H7 (cell line): Measurements from ENCODE around the gene SHE. TPM values are rescaled to one million over a fixed set of nuclear protein-coding genes. Genes with fewer than 3 reads are reported as not detected.
A peak's percentile ranks its signal among the peaks of the same experiment; 100 is the strongest.

Experiments
- DNase-seq: peaks from one replicate; pipeline ENCODE4 v3.0.0; 2012
- H3K27me3 ChIP-seq: 2 replicates; pipeline ENCODE4 v1.6.0; 2011; ENCODE audit warnings: mild to moderate bottlenecking, low read length; ENCODE audit not compliant: control insufficient read depth, insufficient read depth
- H3K36me3 ChIP-seq: replicated peaks from 2 replicates; pipeline ENCODE4 v1.5.1; 2011; ENCODE audit warnings: low read length; ENCODE audit not compliant: control insufficient read depth, insufficient read depth
- H3K4me3 ChIP-seq: 2 replicates; pipeline ENCODE4 v1.5.1; 2011; ENCODE audit warnings: low read depth, mild to moderate bottlenecking, control low read depth, low read length, moderate library complexity; ENCODE audit not compliant: insufficient read depth
- total RNA-seq: library from RNA; depleted of rRNA; stranded (reverse); fragments of >200 nt; shearing (Covaris generic); gene quantifications from 2 replicates; pipeline ENCODE4 v1.2.3, GENCODE V29; 2014

SHE gene
- total RNA-seq, 1 experiment from 2014 or later, result 0.73 TPM

DNA sequence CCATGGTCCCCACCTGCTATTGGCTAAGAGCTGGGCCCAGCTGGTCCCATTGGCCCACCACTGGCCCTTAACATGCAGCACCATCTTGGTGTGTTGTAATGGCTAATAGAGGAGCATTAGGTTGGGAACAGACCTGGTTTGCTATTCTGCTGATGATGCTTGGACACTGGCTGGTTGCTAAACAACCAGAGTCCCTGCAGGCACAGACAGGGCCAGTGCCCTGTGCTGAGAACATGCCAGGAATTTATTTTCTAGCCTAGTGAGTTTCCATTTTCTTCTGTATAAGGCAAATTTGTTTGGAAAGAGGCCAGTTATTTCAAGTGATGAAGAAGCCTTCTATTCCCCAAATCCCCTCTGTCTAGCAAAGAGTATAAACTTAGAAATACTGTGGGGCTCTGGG, 43.1 kb downstream of the SHE start:
- no peaks in the 10 kb centered on the region for H3K27me3 ChIP-seq
- DNase-seq, result no peak
- H3K4me3 ChIP-seq, result no peak overlapping the region
- H3K36me3 ChIP-seq, result no peaks in the 10 kb centered on the region

DNA sequence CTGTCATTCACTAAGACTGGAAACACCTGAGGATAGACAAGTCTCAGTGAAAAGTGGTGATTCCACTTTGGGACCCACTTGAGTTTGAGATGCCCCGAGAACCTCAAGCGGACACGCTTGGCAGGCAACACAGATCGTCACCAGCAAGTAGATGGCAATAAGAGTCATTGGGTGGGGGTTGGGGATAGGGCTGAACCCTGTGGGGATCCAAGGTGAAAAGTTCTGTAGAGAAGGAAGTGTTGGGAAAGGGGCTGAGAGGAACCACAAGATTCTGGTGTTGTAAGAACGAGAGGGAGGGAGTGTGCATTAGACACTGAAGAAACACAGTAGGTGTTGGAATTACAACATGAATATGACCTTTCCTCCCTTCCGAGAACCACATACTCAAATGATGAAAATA, 45.6 kb downstream of the SHE start:
- no peaks in the 10 kb centered on the region for H3K36me3 ChIP-seq
- no peaks in the 10 kb centered on the region for H3K27me3 ChIP-seq
- H3K4me3 ChIP-seq, result no peak overlapping the region
- DNase-seq, result no peak

DNA sequence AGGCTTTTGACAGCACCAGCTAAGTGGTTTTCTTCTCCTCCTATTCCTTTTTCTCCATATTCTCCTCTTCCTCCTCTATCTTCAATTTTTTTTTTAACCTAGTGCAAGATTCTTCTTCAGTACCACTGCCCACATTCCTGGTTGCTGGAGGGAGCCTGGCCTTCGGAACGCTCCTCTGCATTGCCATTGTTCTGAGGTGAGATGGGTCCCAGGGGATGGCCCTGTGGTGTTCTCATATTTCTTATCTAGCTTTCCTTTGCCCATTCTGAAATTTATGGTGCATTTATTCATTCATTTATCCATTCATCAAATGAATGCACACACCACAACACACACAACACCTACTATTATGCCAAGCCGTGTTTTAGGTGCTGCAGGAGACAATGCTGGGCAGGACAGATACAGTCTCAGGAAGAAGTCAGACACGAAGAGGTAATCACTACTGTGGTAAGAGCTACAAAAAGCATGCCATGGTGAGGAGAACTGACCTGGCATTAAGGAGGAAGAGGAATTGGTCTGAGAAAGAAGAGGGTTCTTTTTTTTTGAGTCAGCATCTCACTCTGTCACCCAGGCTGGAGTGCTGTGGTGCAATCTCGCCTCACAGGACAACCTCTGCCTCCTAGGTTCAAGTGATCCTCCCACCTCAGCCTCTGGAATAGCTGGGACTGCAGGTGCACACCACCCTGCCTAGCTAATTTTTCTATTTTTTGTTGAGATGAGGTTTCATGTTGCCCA, 47.7 kb downstream of the SHE start:
- no peaks in the 10 kb centered on the region for H3K27me3 ChIP-seq
- no peak overlapping the region for H3K4me3 ChIP-seq
- no peaks in the 10 kb centered on the region for H3K36me3 ChIP-seq
- DNase-seq, result no peak

DNA sequence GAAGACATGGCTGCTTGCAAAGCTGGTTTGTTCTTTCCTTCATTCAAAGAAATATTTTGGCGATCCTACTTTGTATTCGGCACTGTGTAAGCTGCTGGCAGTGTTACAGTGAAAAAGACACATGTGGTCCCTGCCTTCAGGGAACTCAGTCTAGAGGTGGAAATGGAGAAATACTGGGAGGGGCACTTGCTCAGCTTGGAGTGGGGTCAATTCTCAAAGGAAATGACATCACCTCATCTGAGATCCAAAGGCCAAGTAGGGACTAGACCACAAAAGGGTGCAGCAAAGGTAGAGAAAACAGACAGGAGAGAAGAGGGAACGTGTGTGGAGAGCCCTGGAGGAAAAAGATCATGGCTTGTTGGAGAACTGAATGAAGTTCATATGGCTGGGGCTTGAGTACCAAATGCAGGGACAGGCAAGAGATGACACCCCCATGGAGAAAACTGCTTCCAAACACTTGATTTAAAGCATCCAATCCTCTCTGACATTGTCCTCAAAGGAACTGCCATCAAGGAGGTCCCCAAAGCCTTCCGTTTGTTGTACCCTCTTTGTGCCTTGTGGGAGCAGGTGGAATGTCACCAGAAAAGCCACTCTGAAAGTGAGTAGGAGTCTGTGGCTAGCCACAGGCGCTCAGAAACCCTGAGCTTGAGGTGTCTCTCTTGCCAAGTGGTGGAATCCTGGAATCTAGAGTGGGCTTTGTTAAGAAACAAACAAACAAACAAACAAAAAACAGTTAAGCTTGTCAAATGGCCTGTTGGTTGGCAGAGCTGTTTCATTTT, 48.4 kb downstream of the SHE start:
- no peaks in the 10 kb centered on the region for H3K36me3 ChIP-seq
- no peak for DNase-seq
- no peak overlapping the region for H3K4me3 ChIP-seq
- no peaks in the 10 kb centered on the region for H3K27me3 ChIP-seq

DNA sequence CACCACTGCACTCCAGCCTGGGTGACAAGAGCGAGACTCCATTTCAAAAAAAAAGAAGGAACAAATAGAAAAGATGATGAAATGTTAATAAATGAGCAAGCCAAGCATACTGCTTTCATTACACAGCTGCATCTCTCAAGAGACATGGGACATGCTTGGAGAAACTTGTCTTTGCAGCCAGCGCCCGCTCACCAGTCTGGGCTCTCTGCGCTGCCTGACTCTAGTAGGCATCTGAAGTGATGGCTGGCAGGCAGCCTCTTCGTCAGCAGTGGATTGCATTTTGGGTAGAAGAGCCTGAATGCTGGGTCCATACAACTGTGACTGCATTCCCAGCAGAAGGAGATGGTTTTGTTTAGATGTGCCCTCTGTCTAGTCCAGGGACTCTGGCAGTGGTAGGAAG, 49.1 kb downstream of the SHE start:
- DNase-seq, result no peak
- Histone ChIP-seq H3K36me3 (no peaks in the 10 kb centered on the region), H3K27me3 (no peaks in the 10 kb centered on the region), H3K4me3 (no peak overlapping the region)

DNA sequence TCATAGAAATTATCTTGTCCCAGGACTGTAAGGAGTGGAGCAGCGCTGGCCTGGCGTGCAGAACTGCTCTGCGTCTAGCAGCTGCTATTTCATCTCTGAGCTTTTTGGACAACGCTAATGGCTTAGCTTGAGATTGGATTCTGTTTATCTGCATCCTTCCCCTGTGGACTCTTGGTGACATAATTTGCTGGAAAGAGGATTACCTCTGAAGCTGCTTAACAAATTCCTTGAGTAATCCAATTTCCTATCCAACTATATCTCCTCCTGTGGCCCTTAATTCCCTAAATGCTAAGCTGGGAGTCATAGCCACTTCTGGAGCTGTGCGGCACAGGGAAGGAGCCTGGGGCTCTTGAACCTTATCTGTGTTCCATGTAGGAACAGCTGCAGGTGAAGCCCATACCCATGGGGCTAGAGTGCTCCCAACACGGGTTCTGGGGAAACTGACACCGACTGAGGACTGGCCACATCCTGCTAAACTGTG, 53.8 kb downstream of the SHE start:
- Histone ChIP-seq H3K27me3 (no peaks in the 10 kb centered on the region), H3K36me3 (no peaks in the 10 kb centered on the region), H3K4me3 (no peak overlapping the region)
- no peak for DNase-seq

DNA sequence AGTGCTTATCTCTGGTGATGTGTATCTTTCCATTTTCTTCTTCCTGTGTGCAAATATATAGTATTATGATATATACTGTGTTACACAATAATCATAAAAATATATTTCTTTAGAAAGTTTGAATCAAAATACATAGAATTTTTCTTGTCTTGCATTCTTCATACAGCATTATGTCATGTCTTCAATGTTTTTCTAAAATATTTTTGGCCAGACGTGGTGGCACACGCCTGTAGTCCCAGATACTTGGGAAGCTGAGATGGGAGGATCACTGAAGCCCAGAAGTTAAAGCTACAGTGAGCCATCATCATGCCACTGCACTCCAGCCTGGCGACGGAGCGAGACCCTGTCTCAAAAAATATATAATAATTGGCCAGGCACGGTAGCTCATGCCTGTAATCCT, 55.4 kb downstream of the SHE start:
- no peaks in the 10 kb centered on the region for H3K36me3 ChIP-seq
- DNase-seq, result no peak
- no peak overlapping the region for H3K4me3 ChIP-seq
- H3K27me3 ChIP-seq, result no peaks in the 10 kb centered on the region

DNA sequence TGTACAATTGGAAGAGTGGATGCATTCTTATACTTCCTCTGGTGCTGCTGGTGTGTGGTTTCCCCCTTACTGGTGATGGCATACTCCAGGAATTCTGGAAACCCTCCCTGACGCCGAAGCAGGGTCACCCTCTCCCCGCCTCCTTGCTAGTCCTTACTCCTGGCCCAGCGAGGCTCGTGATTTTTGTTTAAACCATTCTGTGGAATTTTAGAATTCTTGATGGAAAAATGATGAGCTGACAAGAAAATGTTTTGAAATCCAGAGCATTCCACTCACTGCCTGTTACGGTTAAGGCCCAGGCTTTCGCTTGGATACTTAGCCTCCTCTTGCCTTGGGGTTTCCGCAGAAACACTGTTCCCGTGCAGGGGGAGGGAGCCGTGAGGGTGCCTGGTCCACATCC, 55.9 kb downstream of the SHE start:
- H3K27me3 ChIP-seq, result no peaks in the 10 kb centered on the region; the same call in 1 of the 2 replicates
- no peak for DNase-seq

DNA sequence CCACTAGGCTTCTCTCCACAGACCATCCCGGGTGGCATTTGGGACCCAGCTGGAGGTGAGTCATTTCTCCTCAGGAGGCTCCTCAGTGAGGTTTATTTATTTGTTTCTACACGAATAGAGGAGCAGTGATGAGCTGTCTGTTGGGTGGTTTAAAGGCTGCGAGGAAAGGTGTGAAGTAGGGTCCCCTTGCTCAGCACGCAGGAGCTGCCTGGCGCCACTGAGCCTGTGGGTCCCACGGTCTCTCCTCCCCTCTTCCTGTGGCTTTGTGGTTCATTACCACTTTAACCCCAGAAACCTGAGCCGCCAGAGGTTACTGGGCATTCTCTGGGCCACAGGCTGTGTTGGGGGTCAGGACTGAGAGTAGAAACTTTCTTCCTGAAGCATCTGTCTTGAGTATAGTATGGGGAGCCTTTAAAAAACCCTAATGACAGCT, 57.2 kb downstream of the SHE start:
- Histone ChIP-seq H3K27me3 (no peaks in the 10 kb centered on the region; the same call in 1 of the 2 replicates), H3K4me3 (no peak overlapping the region), H3K36me3 (no peaks in the 10 kb centered on the region)
- no peak for DNase-seq

More for the DNA sequence above, 55.9 kb downstream of the SHE start:
- H3K4me3 ChIP-seq, result no peak overlapping the region
- H3K36me3 ChIP-seq, result no peaks in the 10 kb centered on the region

DNA sequence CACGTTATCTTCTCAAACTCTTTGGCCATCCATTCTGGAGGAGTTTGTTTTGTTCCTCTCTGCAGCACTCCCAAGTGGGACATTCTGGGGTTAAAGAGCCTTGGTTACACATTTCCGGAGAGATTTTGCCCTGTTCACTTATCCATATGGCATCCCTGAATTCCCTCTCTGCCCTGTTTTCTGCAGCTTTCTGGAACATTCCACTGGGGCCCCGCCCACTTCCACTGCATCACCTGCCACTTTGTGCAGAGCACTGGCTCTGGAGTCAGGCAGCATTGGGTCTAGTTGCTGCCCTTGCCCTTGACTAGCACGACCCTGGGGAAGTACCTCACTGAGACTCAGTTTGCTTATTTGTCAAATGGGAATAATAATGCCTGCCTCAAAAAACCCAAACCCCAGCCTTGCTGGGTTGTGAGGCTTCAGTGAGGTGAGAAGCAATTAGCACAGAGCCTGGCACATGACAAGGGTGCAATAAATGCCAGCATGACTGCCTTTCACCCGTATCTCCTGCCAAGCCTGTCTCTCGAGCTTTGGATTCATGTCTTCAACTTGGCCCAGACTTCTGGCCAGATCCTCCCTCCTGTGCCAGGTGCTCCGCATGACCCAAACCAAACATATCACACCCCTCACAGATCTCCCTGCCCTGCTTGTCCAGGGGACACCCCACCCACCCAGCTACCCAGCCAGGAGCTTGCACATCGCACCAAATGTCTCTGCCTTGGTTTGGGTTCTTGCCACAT, 58.8 kb downstream of the SHE start:
- Histone ChIP-seq H3K27me3 (no peaks in the 10 kb centered on the region; the same call in 1 of the 2 replicates), H3K4me3 (no peak overlapping the region), H3K36me3 (no peaks in the 10 kb centered on the region)
- DNase-seq, result no peak

DNA sequence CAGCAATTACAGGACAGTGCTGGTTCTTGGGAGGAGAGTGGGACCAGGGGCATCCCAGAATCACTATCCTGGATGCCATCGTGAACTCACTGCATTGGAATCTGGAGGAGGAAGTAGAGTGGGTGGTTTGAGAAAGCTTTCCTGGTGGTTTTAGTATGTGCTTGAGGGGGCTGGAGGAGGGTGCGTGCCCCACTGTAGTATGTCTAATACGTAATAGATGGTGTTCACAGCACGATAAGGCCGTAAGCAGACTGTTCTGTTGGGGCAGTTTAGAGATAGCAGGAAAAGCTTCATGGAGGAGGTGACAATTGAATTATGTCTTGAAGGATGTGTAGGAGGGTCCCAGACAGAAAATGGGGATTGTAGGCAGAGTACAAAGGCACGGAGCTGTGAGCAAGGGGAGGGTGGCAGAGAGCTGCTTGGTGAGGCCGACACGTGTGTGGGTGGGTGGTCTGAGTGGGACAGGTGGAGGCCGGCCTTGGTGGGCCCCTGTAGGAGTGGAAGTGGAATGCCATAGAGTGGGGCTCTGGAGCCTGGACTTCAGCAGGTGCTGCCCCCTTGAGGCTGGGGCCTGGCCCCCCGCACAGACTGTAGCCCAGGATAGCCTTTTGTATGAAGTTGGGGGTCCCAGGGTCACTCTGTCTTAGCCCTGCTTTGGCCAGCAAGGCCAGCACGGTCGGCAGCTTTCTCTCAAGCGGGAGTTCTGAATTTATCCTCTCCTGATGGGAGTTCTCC, 60.0 kb downstream of the SHE start:
- H3K4me3 ChIP-seq, result no peak overlapping the region
- no peaks in the 10 kb centered on the region; the same call in 1 of the 2 replicates for H3K27me3 ChIP-seq
- DNase-seq, result peak; percentile 86
- no peaks in the 10 kb centered on the region for H3K36me3 ChIP-seq

DNA sequence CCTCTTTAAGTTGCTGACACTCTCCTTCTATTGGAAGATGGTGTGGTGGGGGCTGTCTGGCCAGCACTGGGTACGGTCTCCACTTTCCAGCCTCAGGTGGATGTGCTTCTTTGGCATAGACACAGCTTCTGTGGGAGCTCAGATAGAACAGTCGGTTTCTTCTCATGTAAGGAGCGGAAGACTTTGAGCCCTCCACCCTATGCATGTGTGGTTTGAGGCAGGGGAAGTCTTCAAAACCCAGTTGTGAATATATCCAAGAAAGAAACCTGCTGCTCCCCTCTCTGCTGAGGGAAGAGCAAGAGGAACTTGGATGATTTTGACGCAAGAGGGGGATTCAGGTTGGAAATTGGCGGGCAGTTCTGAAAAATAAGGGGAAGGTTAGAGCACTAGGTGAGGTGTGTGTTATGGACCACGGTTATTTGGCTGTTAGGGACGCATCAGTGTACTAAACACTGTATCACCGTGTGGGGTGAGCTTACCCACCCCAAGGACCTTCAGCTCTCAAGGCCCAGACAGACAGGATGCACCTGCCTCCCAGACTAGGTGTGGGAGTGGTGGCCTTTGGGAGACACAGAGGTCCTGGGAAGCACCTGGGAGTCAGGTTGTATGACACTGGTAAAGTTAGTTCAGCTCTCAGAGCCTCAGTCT, 60.8 kb downstream of the SHE start:
- H3K36me3 ChIP-seq, result no peaks in the 10 kb centered on the region
- H3K27me3 ChIP-seq, result no peaks in the 10 kb centered on the region; the same call in 1 of the 2 replicates
- DNase-seq, result no peak
- H3K4me3 ChIP-seq, result no peak overlapping the region

DNA sequence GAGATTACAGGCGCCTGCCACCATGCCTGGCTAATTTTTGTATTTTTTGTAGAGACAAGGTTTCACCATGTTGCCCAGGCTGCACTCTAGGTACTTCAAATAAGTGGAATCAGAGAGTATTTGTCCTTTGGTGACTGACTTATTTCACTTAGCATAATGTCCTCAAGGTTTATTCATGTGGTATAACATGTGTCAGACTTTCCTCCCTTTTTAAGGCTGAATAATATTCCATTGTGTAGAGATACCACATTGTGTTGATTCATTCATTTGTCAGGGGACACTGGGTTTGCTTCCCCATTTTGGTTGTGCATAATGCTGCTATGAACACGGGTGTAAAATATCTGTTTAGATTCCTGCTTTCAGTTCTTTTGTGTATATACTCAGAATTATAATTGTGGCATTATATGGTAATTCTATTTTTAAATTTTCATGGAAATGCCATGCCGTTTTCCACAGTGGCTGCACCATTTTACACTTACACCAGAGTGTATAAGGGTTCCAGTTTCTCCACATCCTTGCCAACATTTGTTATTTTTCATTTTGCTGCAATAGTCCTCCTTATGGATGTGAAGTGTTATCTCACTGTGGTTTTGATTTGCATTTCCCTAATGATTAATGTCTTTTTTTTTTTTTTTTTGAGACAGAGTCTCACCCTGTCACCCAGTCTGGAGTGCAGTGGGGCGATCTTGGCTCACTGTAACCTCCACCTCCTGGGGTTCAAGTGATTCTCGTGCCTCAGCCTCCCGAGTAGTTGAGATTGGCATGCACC, 62.0 kb downstream of the SHE start:
- DNase-seq, result no peak
- H3K4me3 ChIP-seq, result no peak overlapping the region
- H3K27me3 ChIP-seq, result no peaks in the 10 kb centered on the region; the same call in 1 of the 2 replicates
- no peaks in the 10 kb centered on the region for H3K36me3 ChIP-seq
